OCI-LY1 (cell line): ENCODE data around the gene C7.

Experiments used
- EZH2 ChIP-seq: fragments of 200-600 bp; sonication (generic), shearing (Covaris generic); IDR thresholded peaks from 2 replicates; pipeline ENCODE4 v1.8.0; 2017; ENCODE audit warnings: borderline replicate concordance, mixed run types, mild to moderate bottlenecking, antibody characterized with exemption, low read length, moderate library complexity, mixed read lengths
- TF ChIP-seq, protein P1 (sequence below): fragments of 200-600 bp; sonication (generic), shearing (Covaris generic); IDR thresholded peaks from 2 replicates; pipeline ENCODE4 v1.5.1; 2017; ENCODE audit warnings: mild to moderate bottlenecking, antibody characterized with exemption, low read length, moderate library complexity, mixed read lengths

- TF ChIP-seq, protein P1, sequence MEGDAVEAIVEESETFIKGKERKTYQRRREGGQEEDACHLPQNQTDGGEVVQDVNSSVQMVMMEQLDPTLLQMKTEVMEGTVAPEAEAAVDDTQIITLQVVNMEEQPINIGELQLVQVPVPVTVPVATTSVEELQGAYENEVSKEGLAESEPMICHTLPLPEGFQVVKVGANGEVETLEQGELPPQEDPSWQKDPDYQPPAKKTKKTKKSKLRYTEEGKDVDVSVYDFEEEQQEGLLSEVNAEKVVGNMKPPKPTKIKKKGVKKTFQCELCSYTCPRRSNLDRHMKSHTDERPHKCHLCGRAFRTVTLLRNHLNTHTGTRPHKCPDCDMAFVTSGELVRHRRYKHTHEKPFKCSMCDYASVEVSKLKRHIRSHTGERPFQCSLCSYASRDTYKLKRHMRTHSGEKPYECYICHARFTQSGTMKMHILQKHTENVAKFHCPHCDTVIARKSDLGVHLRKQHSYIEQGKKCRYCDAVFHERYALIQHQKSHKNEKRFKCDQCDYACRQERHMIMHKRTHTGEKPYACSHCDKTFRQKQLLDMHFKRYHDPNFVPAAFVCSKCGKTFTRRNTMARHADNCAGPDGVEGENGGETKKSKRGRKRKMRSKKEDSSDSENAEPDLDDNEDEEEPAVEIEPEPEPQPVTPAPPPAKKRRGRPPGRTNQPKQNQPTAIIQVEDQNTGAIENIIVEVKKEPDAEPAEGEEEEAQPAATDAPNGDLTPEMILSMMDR = no peak
- no peak for TF ChIP-seq EZH2
These were observed 95.6 kb downstream of the C7 start for GRCh38 chr5:41004931-41005330.
